B cell (primary cell): Measurements from ENCODE around the gene CTDSPL. TPM values are rescaled to one million over a fixed set of nuclear protein-coding genes. Genes with fewer than 3 reads are reported as not detected.

Experiments used
- ATAC-seq: fragments of 200-7000 bp; cut with Tn5 transposase; one replicate; pipeline ENCODE4 v1.10.0; 2021; ENCODE audit warnings: low read depth, mild to moderate bottlenecking, moderate number of reproducible peaks, moderate library complexity
- CTCF ChIA-PET: fragments of 350-600 bp; sonication (Branson Sonifier 250); formaldehyde crosslinking; loops from one replicate; lab custom pipeline; 2021; ENCODE audit warnings: antibody characterized with exemption, inconsistent platforms; lab: Charles Lee
- POLR2A ChIA-PET: fragments of 350-600 bp; sonication (Branson Sonifier 250); formaldehyde crosslinking; loops from one replicate; lab custom pipeline; 2021; ENCODE audit warnings: antibody characterized with exemption; lab: Charles Lee
- DNase-seq: peaks from one replicate; pipeline ENCODE4 v3.0.0; 2013
- H2AFZ ChIP-seq: 2 replicates; pipeline ENCODE4 v1.6.1; 2012; ENCODE audit warnings: mild to moderate bottlenecking, low read depth, low read length; ENCODE audit not compliant: insufficient read depth, poor library complexity, severe bottlenecking
- H3K27ac ChIP-seq, 2 donors: 1 replicate in 1 of 2; 2 replicates in 1 of 2; pipeline ENCODE4 v1.5.1; 2012 to 2013; ENCODE audit warnings: low read length in 2 of 2, mild to moderate bottlenecking in 2 of 2, moderate library complexity in 1 of 2
- H3K27me3 ChIP-seq, 4 experiments: fragments of 200-600 bp in 1 of 4; sonication (generic) in 1 of 4; replicated peaks in 1 of 4; 1 replicate in 2 of 4; 2 replicates in 2 of 4; pipeline versions ENCODE4 v1.6.1 to v1.7.0; 2013 to 2016; ENCODE audit warnings: low read length in 3 of 4, mild to moderate bottlenecking in 2 of 4, mixed read lengths in 1 of 4, moderate library complexity in 1 of 4; ENCODE audit not compliant: insufficient read depth in 4 of 4, control insufficient read depth in 3 of 4; ENCODE audit errors: control extremely low read depth in 1 of 4
- H3K36me3 ChIP-seq, 2 experiments: replicated peaks in 1 of 2; 1 replicate in 1 of 2; 2 replicates in 1 of 2; pipeline versions ENCODE4 v1.6.1 to v1.7.1; 2013; ENCODE audit warnings: low read length in 1 of 2; ENCODE audit not compliant: insufficient read depth in 2 of 2, control insufficient read depth in 1 of 2; ENCODE audit errors: control extremely low read depth in 1 of 2, extremely low read depth in 1 of 2
- H3K4me1 ChIP-seq, 2 donors: fragments of 200-600 bp in 1 of 2; sonication (generic) in 1 of 2; 1 replicate in 1 of 2; 2 replicates in 1 of 2; pipeline versions ENCODE4 v1.5.1 to v1.6.1; 2013 to 2017; ENCODE audit warnings: low read length in 2 of 2; ENCODE audit not compliant: control insufficient read depth in 2 of 2, insufficient read depth in 2 of 2
- H3K4me2 ChIP-seq: replicated peaks from 2 replicates; pipeline ENCODE3; 2012; ENCODE audit warnings: mild to moderate bottlenecking, low read depth, low read length; ENCODE audit not compliant: poor library complexity, severe bottlenecking
- H3K4me3 ChIP-seq, 5 experiments: fragments of 200-600 bp in 1 of 5; sonication (generic) in 1 of 5; 1 replicate in 3 of 5; 2 replicates in 2 of 5; pipeline versions ENCODE4 v1.5.1 to v1.7.0; 2011 to 2016; ENCODE audit warnings: low read length in 4 of 5, mild to moderate bottlenecking in 4 of 5, low read depth in 2 of 5, control low read depth in 1 of 5, moderate library complexity in 1 of 5; ENCODE audit not compliant: insufficient read depth in 1 of 5; ENCODE audit errors: control extremely low read depth in 1 of 5, extremely low read depth in 1 of 5
- H3K79me2 ChIP-seq: fragments of 200-600 bp; sonication (generic); one replicate; pipeline ENCODE4 v1.6.0; 2016; ENCODE audit warnings: low read length; ENCODE audit not compliant: control insufficient read depth, insufficient read depth
- H3K9ac ChIP-seq: fragments of 200-600 bp; sonication (generic); 2 replicates; pipeline ENCODE4 v1.6.1; 2017; ENCODE audit warnings: mild to moderate bottlenecking, low read length, moderate library complexity
- H3K9me3 ChIP-seq, 3 donors: one replicate each; pipeline versions ENCODE4 v1.6.1 to v1.7.1; 2013; ENCODE audit warnings: low read length in 2 of 3; ENCODE audit not compliant: control insufficient read depth in 2 of 3, insufficient read depth in 1 of 3; ENCODE audit errors: control extremely low read depth in 1 of 3
- H4K20me1 ChIP-seq: 2 replicates; pipeline ENCODE4 v1.6.0; 2012; ENCODE audit warnings: mild to moderate bottlenecking, low read length; ENCODE audit not compliant: insufficient read depth, control insufficient read depth, poor library complexity, severe bottlenecking
- H3K27ac Mint-ChIP-seq: one replicate; pipeline ENCODE4 v1.8.0; 2021; ENCODE audit warnings: mixed read lengths
- H3K27me3 Mint-ChIP-seq: one replicate; pipeline ENCODE4 v1.8.0; 2021; ENCODE audit warnings: mixed read lengths
- H3K4me1 Mint-ChIP-seq: one replicate; pipeline ENCODE4 v1.8.0; 2021; ENCODE audit warnings: mixed read lengths
- H3K4me3 Mint-ChIP-seq: one replicate; pipeline ENCODE4 v1.8.0; 2021; ENCODE audit warnings: mixed read lengths
- H3K9me3 Mint-ChIP-seq: one replicate; pipeline ENCODE4 v1.8.0; 2022; ENCODE audit warnings: mixed read lengths; ENCODE audit not compliant: insufficient read depth
- CTCF ChIP-seq: fragments of 200-600 bp; IDR thresholded peaks from one replicate; pipeline ENCODE4 v1.8.0; 2022; ENCODE audit warnings: antibody characterized with exemption, mild to moderate bottlenecking
- EZH2 ChIP-seq: IDR thresholded peaks from 2 replicates; pipeline ENCODE4 v1.6.1; 2012; ENCODE audit warnings: borderline replicate concordance, low read depth, mild to moderate bottlenecking, moderate library complexity, low read length; ENCODE audit not compliant: insufficient read depth, poor library complexity, severe bottlenecking
- WGBS: methylation state at CpG from one replicate; pipeline ENCODE4 v1.1.5; 2013; ENCODE audit warnings: missing lambda C conversion rate; ENCODE audit not compliant: insufficient coverage; 5-methylcytosine and 5-hydroxymethylcytosine counted together
- intact Hi-C: fragments of 100-400 bp; cut with micrococcal nuclease; formaldehyde crosslinking; loops from one replicate; pipeline ENCODE4 v1.10.0; 2022
- polyA plus RNA-seq: library from polyadenylated mRNA; depleted of rRNA; stranded (reverse); fragments of >200 nt; gene quantifications from 2 replicates; pipeline ENCODE4 v1.2.3, GENCODE V29; 2012
- total RNA-seq, 2 donors: library from RNA; stranded (reverse); fragments of 120-200 nt in 1 of 2; gene quantifications; 1 replicate in 1 of 2; 2 replicates in 1 of 2; pipeline versions ENCODE4 v1.2.3 to v1.2.4, GENCODE V29; 2013 to 2022

The CTDSPL gene
- total and polyA plus RNA-seq, 2 donors (not counting 1 experiment from before 2014, with no cell fraction given) = not detected

- no peaks in the 10 kb centered on the region for H4K20me1 ChIP-seq
- H3K9me3 ChIP-seq = no peaks in the 10 kb centered on the region
- no peak for TF ChIP-seq CTCF
- no peak for TF ChIP-seq EZH2
- H3K9ac ChIP-seq = no peak overlapping the region
- no peak for ATAC-seq
- no peaks in the 10 kb centered on the region for H3K9me3 Mint-ChIP-seq
- no peak overlapping the region for H3K4me3 Mint-ChIP-seq
- no peaks in the 10 kb centered on the region for H3K4me1 ChIP-seq
- CTCF ChIA-PET = interaction anchor here (0.7 to 5.1 kb wide), 20 partner anchors 9 to 548 kb away, joined by 3 to 46 read pairs (median 6); partner anchors contain the start of genes DLEC1 and EXOG
- no peak overlapping the region for H3K27ac ChIP-seq
- no peaks in the 10 kb centered on the region for H3K36me3 ChIP-seq
- no peak overlapping the region for H3K4me2 ChIP-seq
- no peaks in the 10 kb centered on the region for H3K79me2 ChIP-seq
- no peaks in the 10 kb centered on the region for H3K27me3 ChIP-seq
- peaks cover 7% of the 10 kb centered on the region for H3K27me3 Mint-ChIP-seq
- H3K4me3 ChIP-seq = no peak overlapping the region
- intact Hi-C loops = loop anchor here (1.0 to 2.0 kb wide), 2 partner anchors 30 to 67 kb away; no protein-coding TSS in a partner anchor
- no peak overlapping the region for H2AFZ ChIP-seq
- POLR2A ChIA-PET = no interaction called here
- WGBS = 97% methylated on average over 10 of the region's 12 CpGs
- no peak for DNase-seq
- no peaks in the 10 kb centered on the region for H3K4me1 Mint-ChIP-seq
- no peak overlapping the region for H3K27ac Mint-ChIP-seq
Observed at GRCh38 chr3:37973246-37974054, 111.8 kb downstream of the CTDSPL start.
